ENCODE results near the gene LAMP1.

The LAMP1 gene

GRCh38 chr13:113327391-113327765 lies 30.3 kb downstream of the LAMP1 start:
- Histone ChIP-seq H3K9ac (ENCODE audit: insufficient read length) (no peak overlapping the region), H3K4me3 (no peak overlapping the region), H3K27ac (no peak overlapping the region), H3K9me3 (ENCODE audit: low read depth, low read length) (no peaks in the 10 kb centered on the region), H3K36me3 (ENCODE audit: insufficient read depth, low read length) (peaks cover 12% of the 10 kb centered on the region)
- no peak for TF ChIP-seq FOXP2 (optimal IDR thresholded peaks at IDR 0.05; ENCODE audit: control extremely low read depth, extremely low read length, insufficient read depth)
- TF ChIP-seq EZH2 (IDR thresholded peaks at IDR 0.05) = no peak
- TF ChIP-seq POLR2AphosphoS5 (IDR thresholded peaks at IDR 0.05; ENCODE audit: borderline replicate concordance, low read depth, low read length) = no peak
- DNase-seq (ENCODE audit: low read depth, low spot score) = no peak

DNA sequence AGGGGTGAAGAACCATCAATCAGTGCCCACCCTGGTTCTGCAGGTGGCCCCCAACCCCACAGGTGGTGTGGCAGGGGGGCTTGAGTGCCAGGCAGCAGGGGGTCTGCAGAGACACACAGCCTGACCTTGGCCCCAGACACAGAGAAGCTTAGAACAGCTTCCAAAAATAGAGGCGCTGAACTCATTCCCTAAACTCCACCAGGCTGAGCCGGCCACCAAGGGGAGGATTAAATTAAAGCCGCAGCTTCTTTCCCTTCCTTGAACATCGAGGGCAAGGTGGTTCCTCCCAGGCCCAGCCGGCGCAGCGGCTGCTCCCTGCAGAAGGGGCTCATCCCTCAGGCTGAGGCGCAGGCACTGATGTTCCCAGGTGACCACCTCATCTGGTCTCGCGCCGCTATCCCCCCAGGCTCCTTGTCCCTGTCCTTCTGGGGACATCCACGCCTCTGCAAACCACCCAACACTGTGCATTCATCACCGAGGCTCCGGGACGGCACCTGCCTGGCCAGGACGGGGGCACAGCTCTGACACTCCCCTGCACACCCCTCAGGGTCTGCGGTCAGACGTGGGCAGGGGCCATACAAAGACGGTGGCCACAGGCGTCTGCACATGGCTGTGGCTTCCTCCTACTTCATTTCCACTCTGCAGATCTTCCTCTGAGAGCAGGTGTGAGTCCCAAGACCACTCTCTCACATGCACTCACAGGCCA lies 30.9 kb downstream of the LAMP1 start:
- no peak overlapping the region for H3K4me3 ChIP-seq
- DNase-seq (ENCODE audit: low read depth, low spot score) = no peak
- TF ChIP-seq FOXP2 (optimal IDR thresholded peaks at IDR 0.05; ENCODE audit: control extremely low read depth, extremely low read length, insufficient read depth) = no peak
- TF ChIP-seq EZH2 (IDR thresholded peaks at IDR 0.05) = no peak
- TF ChIP-seq POLR2AphosphoS5 (IDR thresholded peaks at IDR 0.05; ENCODE audit: borderline replicate concordance, low read depth, low read length) = no peak
- no peaks in the 10 kb centered on the region for H3K9me3 ChIP-seq (ENCODE audit: low read depth, low read length)
- no peak overlapping the region for H3K27ac ChIP-seq
- no peak overlapping the region for H3K9ac ChIP-seq (ENCODE audit: insufficient read length)
- peaks cover 12% of the 10 kb centered on the region for H3K36me3 ChIP-seq (ENCODE audit: insufficient read depth, low read length)

GRCh38 chr13:113328851-113329250 lies 31.8 kb downstream of the LAMP1 start:
- Histone ChIP-seq H3K27ac (no peak overlapping the region), H3K4me3 (no peak overlapping the region), H3K9ac (ENCODE audit: insufficient read length) (no peak overlapping the region), H3K36me3 (ENCODE audit: insufficient read depth, low read length) (peaks cover 2% of the 10 kb centered on the region), H3K9me3 (ENCODE audit: low read depth, low read length) (no peaks in the 10 kb centered on the region)
- TF ChIP-seq EZH2 (IDR thresholded peaks at IDR 0.05) (no peak), POLR2AphosphoS5 (IDR thresholded peaks at IDR 0.05; ENCODE audit: borderline replicate concordance, low read depth, low read length) (no peak), FOXP2 (optimal IDR thresholded peaks at IDR 0.05; ENCODE audit: control extremely low read depth, extremely low read length, insufficient read depth) (no peak)
- DNase-seq (ENCODE audit: low read depth, low spot score) = no peak

GRCh38 chr13:113329656-113330312 lies 32.7 kb downstream of the LAMP1 start:
- H3K36me3 ChIP-seq (ENCODE audit: insufficient read depth, low read length) = no peaks in the 10 kb centered on the region
- H3K4me3 ChIP-seq = no peak overlapping the region
- no peak overlapping the region for H3K9ac ChIP-seq (ENCODE audit: insufficient read length)
- TF ChIP-seq EZH2 (IDR thresholded peaks at IDR 0.05) (no peak), POLR2AphosphoS5 (IDR thresholded peaks at IDR 0.05; ENCODE audit: borderline replicate concordance, low read depth, low read length) (no peak), FOXP2 (optimal IDR thresholded peaks at IDR 0.05; ENCODE audit: control extremely low read depth, extremely low read length, insufficient read depth) (no peak)
- H3K27ac ChIP-seq = no peak overlapping the region
- no peaks in the 10 kb centered on the region for H3K9me3 ChIP-seq (ENCODE audit: low read depth, low read length)
- DNase-seq (ENCODE audit: low read depth, low spot score) = no peak

GRCh38 chr13:113332615-113333014 lies 35.6 kb downstream of the LAMP1 start:
- H3K9me3 ChIP-seq (ENCODE audit: low read depth, low read length) = no peaks in the 10 kb centered on the region
- no peak overlapping the region for H3K4me3 ChIP-seq
- H3K27ac ChIP-seq = no peak overlapping the region
- no peak for DNase-seq (ENCODE audit: low read depth, low spot score)
- no peaks in the 10 kb centered on the region for H3K36me3 ChIP-seq (ENCODE audit: insufficient read depth, low read length)
- H3K9ac ChIP-seq (ENCODE audit: insufficient read length) = no peak overlapping the region
- TF ChIP-seq EZH2 (IDR thresholded peaks at IDR 0.05) = no peak
- no peak for TF ChIP-seq POLR2AphosphoS5 (IDR thresholded peaks at IDR 0.05; ENCODE audit: borderline replicate concordance, low read depth, low read length)
- TF ChIP-seq FOXP2 (optimal IDR thresholded peaks at IDR 0.05; ENCODE audit: control extremely low read depth, extremely low read length, insufficient read depth) = no peak

GRCh38 chr13:113333076-113333475 lies 36.0 kb downstream of the LAMP1 start:
- DNase-seq (ENCODE audit: low read depth, low spot score) = no peak
- Histone ChIP-seq H3K36me3 (ENCODE audit: insufficient read depth, low read length) (no peaks in the 10 kb centered on the region), H3K9ac (ENCODE audit: insufficient read length) (no peak overlapping the region), H3K4me3 (no peak overlapping the region), H3K9me3 (ENCODE audit: low read depth, low read length) (no peaks in the 10 kb centered on the region), H3K27ac (no peak overlapping the region)
- no peak for TF ChIP-seq EZH2 (IDR thresholded peaks at IDR 0.05)
- TF ChIP-seq FOXP2 (optimal IDR thresholded peaks at IDR 0.05; ENCODE audit: control extremely low read depth, extremely low read length, insufficient read depth) = no peak
- no peak for TF ChIP-seq POLR2AphosphoS5 (IDR thresholded peaks at IDR 0.05; ENCODE audit: borderline replicate concordance, low read depth, low read length)

DNA sequence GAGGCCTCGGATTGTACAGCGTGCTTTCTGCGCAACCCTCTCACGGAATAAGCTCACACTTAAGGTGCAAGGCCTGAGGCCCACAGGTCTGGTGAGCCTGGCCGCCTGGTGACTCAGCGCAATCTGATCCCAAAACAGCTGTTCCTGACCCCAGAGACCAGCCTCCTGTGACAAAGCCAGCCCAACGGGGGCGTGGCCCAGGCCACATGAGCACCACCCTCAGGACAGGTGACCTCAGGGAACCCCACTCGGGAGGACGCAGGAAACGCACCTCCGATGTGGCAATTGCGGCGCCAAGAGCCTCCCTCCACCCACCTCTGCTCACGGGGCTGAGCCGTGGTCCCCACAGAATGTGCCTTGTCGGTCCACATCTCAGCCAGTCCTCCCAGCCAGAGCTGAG lies 40.5 kb downstream of the LAMP1 start:
- TF ChIP-seq FOXP2 (optimal IDR thresholded peaks at IDR 0.05; ENCODE audit: control extremely low read depth, extremely low read length, insufficient read depth) = no peak
- TF ChIP-seq EZH2 (IDR thresholded peaks at IDR 0.05) = no peak
- no peak for TF ChIP-seq POLR2AphosphoS5 (IDR thresholded peaks at IDR 0.05; ENCODE audit: borderline replicate concordance, low read depth, low read length)
- no peaks in the 10 kb centered on the region for H3K36me3 ChIP-seq (ENCODE audit: insufficient read depth, low read length)
- H3K9ac ChIP-seq (ENCODE audit: insufficient read length) = no peak overlapping the region
- H3K9me3 ChIP-seq (ENCODE audit: low read depth, low read length) = no peaks in the 10 kb centered on the region
- H3K4me3 ChIP-seq = no peak overlapping the region
- H3K27ac ChIP-seq = no peak overlapping the region
- DNase-seq (ENCODE audit: low read depth, low spot score) = no peak

DNA sequence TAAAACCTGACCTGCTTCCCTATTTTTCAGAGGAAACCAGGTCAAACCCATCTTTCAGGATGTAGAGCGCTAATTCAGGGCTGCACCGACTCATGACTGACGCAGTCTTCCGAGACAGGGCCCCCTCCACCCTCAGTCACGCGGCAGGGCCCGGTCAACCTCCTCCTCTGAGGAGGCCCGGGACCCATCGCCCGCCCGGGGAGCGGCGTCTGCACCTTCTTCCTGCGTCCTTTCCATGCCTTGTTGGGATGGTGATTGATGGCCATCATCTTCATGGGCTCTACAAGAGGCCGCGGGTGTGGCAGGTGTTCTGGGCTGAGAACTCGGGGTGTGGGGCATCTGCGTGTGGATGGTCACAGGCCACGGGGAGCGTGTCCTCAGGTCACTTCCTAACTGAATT lies 40.9 kb downstream of the LAMP1 start:
- Histone ChIP-seq H3K9me3 (ENCODE audit: low read depth, low read length) (no peaks in the 10 kb centered on the region), H3K4me3 (no peak overlapping the region), H3K27ac (no peak overlapping the region), H3K36me3 (ENCODE audit: insufficient read depth, low read length) (no peaks in the 10 kb centered on the region), H3K9ac (ENCODE audit: insufficient read length) (no peak overlapping the region)
- no peak for TF ChIP-seq POLR2AphosphoS5 (IDR thresholded peaks at IDR 0.05; ENCODE audit: borderline replicate concordance, low read depth, low read length)
- no peak for TF ChIP-seq FOXP2 (optimal IDR thresholded peaks at IDR 0.05; ENCODE audit: control extremely low read depth, extremely low read length, insufficient read depth)
- TF ChIP-seq EZH2 (IDR thresholded peaks at IDR 0.05) = no peak
- DNase-seq (ENCODE audit: low read depth, low spot score) = no peak

All from SK-N-MC (cell line).